HG03280 (cell line): Measurements from ENCODE around the gene ULK4.

ENCODE experiments used
- ATAC-seq: cut with Tn5 transposase; IDR thresholded peaks from one replicate; pipeline ENCODE4 v1.9.1; 2021; ENCODE audit warnings: mild to moderate bottlenecking, moderate library complexity; ENCODE audit not compliant: unreplicated experiment

Gene ULK4

GRCh38 chr3:41508063-41508696, 453.7 kb downstream of the ULK4 start:
- ATAC-seq: no peak

GRCh38 chr3:41507336-41508062, 454.4 kb downstream of the ULK4 start:
- ATAC-seq: no peak

GRCh38 chr3:41503998-41504623, 457.8 kb downstream of the ULK4 start:
- ATAC-seq: no peak

GRCh38 chr3:41502481-41502880, 459.4 kb downstream of the ULK4 start:
- ATAC-seq: no peak

DNA sequence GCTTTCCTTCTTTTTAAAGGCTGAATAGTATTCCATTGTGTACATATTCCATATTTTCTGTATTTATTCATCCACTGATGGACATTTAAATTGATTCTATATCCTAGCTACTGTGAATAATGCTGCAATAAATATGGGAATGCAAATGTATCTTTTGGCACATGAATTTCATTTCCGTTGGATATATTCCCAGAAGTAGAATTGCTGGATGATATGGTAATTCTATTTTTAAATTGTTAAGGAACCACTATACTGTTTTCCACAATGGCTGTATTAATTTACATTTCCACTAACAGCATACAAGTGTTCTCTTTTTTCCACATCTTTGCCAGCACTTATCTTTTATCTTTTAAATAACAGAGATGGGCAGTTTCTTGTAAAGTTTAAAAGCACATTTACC, 459.9 kb downstream of the ULK4 start:
- no peak for ATAC-seq

- ATAC-seq: no peak
Observed at GRCh38 chr3:41498847-41499246, 463.1 kb downstream of the ULK4 start.

DNA sequence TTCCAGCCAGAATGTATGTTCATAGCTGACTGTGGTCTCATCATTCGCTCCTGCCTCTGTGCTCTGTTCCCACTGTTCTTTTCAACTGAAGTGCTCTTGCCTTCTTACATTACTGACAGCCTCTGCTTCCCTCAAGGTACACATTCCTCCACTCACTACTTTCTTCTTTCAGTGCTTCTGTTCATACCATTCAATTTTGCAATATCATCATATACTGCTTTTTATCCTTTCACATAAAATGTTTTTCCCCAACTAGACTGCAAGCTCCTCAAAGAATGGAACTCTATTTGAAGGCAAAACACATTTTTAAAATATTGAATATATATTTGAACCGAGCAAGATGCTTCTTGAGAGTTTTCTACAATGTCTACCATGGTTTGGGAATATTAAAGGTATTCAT, 471.5 kb downstream of the ULK4 start:
- ATAC-seq: no peak

GRCh38 chr3:41489231-41489630, 472.7 kb downstream of the ULK4 start:
- no peak for ATAC-seq

- ATAC-seq: no peak
Observed at GRCh38 chr3:41488501-41488900, 473.4 kb downstream of the ULK4 start.

DNA sequence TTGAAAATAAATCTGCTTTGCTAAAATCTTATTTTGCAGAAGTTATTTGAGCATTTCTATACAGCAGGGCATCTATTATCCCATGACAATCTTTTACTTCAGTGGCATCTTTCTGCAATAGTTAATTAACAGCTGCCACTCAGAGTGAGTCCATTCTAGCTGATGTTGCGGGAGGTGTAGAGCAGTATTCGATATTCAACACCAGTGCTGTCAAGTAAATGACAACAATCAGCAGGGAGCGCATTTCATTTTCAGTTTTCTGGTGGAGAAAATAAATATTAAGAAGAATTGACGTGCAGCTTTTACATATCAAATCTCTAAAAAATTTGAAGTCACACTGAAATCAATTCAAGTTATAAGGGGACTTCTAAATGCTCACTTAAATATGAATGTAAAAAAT, 476.4 kb downstream of the ULK4 start:
- ATAC-seq: no peak

- ATAC-seq: no peak
Observed at GRCh38 chr3:41482134-41482533, 479.8 kb downstream of the ULK4 start.

GRCh38 chr3:41478278-41478677, 483.6 kb downstream of the ULK4 start:
- no peak for ATAC-seq

DNA sequence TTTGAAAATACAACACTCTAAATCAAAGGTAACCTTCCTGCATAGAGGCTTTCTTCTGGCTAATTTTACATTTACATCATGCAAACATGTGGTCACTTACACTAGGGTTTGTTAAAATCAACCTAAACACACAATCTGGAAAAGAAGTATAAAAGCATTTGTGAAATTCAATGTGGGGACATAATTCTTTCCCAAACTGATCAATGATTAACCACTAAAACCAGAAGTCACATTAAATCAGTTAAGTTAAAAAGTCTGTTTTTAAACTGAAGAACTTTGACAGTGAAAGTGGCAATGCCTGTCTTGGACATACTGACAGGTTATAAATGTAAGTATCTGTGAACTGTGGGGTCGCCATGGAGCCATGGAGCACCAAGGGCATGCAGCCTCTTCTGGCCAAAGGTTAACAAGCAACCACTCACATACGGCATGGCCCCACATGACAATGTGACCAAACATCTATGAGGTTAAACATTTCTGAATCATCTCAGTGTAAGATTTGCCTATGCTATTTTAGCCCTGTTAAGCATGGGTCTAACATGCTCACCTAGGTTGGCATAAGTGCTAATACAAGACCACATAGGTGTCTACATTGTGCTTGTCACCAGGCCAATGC, 484.4 kb downstream of the ULK4 start:
- no peak for ATAC-seq

- ATAC-seq: no peak
Observed at GRCh38 chr3:41469083-41469482, 492.8 kb downstream of the ULK4 start.

DNA sequence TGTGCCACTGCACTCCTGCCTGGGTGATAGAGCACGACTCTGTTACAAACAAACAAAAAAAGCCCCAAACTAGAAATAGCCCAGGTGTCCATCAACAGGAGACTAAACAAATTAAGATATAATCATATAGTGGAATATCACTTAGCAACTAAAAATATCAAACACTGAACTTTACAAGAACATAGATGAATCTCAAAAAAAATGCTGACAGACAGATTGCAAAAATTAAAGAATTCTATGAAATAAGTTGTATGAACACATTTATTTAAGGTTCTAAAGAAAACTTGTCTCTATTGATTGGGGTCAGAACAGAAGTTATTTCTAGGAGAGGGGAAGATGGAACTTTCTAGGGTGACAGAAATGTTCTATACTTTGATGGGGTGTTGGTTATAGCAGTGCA, 494.4 kb downstream of the ULK4 start:
- no peak for ATAC-seq

GRCh38 chr3:41464858-41465257, 497.0 kb downstream of the ULK4 start:
- no peak for ATAC-seq

DNA sequence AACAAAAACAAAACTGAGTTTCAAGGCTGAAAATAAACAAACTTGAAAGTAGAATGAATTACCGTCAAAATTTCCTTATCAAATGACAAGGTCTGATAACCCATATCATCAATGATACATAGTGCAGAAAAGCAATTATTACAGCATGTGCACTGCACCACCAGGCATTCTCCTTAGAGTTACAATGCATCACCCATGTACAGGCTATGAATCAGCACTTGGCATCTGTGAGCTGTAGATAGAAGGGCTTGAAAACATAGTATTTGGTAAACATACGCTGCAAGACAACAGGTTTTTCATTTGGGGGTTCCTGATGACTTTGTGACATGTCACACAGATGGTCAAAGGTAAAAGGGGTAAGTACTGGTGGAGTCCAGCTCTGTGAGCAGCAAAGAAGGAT, 497.5 kb downstream of the ULK4 start:
- no peak for ATAC-seq

DNA sequence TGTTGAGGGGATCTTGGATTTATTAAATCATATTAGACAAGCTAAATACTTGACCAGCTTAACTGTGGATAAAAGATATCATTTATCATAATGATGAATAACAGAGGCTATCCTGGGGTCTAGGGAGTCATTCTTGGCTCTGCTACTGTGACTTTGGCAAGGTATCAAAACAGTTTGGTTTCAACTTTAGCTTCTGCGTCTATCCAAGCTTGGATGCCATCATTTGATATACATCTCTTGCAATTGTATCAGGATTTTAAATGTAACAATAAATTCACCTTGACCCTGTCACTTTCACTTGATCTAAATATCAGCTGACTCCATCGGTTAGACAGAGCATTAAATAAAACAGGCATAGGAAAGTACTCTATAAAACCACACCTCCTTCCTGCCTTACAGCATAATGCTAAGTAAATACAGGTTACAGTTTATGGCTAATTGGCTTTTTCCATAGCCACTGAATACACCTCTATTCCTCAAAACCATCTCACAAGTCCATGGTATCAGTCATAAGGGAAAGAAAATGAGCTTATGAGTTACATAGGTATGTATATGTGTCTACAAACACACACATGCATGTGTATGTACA, 499.7 kb downstream of the ULK4 start:
- ATAC-seq: no peak

GRCh38 chr3:41460736-41461135, 501.2 kb downstream of the ULK4 start:
- no peak for ATAC-seq

DNA sequence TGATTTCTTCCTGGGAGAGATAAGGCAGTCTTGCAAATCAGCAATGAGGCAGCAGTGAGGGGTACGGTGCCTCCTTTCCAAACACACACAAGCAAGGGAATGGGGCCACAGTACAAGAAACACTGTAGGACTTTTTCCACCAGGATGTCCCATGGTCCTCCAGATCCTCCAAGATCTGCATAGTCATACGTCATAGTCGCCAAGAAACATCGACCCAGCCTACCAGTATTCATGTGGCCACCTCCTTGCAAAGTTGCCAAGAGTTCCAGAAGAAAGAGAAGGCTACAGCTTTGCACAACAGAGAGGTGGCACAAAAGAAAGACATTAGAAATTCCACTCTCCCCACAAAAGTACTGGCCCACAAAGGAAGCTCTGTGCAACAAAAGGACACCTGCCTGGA, 504.7 kb downstream of the ULK4 start:
- ATAC-seq: no peak

- no peak for ATAC-seq
Observed at GRCh38 chr3:41456162-41456561, 505.7 kb downstream of the ULK4 start.
